ENCODE data around the gene DLGAP1. TPM values are rescaled to one million over a fixed set of nuclear protein-coding genes. Genes with fewer than 3 reads are reported as not detected.

DLGAP1 gene
- total and polyA plus RNA-seq, 7 experiments from 2014 or later: 0.32 to 1.0 TPM; not detected in 5

DNA sequence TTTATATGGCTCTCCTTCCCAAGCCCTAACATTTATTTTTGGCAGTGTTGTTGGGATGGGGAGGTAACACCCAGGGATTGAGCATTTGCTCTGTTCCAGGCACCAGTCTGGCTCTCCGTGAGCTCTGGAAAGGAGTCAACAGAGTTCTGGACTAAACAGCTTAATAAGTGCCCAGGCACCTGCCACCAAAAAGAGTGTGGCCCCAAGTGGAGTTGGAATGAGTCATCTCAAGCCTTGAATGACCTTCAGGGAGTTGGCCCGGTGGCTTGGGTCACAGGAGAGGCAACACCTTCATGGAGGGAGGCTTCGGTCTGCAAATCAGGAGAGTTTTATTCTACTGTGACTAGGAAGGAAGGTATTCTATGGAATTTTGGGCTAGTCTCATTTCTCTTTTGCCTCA is 203.2 kb downstream of the DLGAP1 start:
- H3K27me3 ChIP-seq (ENCODE audit: control insufficient read depth in 2 of 2, insufficient read depth in 2 of 2, low read length in 2 of 2): no peaks in the 10 kb centered on the region
- Mint-ChIP-seq H3K36me3 (no peaks in the 10 kb centered on the region), H3K27ac (no peak overlapping the region), H3K9me3 (peaks cover 0 to 9% (median 1%) of the 10 kb centered on the region in 11 donors), H3K4me1 (no peaks in the 10 kb centered on the region), H3K4me3 (no peak overlapping the region), H3K27me3 (no peaks in the 10 kb centered on the region)
- no peak for DNase-seq
- ChIA-PET CTCF (no interaction called here), POLR2A (interaction anchor here (1.2 kb wide), 1 partner anchor 10 kb away, joined by 4 read pairs; no protein-coding TSS in a partner anchor)
- H3K27ac ChIP-seq (ENCODE audit: low read depth, low read length): no peak overlapping the region
- no peak for ATAC-seq
- no peaks in the 10 kb centered on the region for H3K4me1 ChIP-seq (ENCODE audit: control insufficient read depth in 2 of 2, insufficient read depth in 2 of 2, low read length in 2 of 2)
- no peaks in the 10 kb centered on the region for H3K36me3 ChIP-seq (ENCODE audit: control insufficient read depth in 2 of 3, insufficient read depth in 3 of 3, low read length in 3 of 3)
- no peak overlapping the region for H3K4me3 ChIP-seq (ENCODE audit: low read length)
- H3K9me3 ChIP-seq (ENCODE audit: control insufficient read depth in 2 of 3, low read length in 3 of 3): no peaks in the 10 kb centered on the region
- intact Hi-C loops (cut with micrococcal nuclease): no loop called here

DNA sequence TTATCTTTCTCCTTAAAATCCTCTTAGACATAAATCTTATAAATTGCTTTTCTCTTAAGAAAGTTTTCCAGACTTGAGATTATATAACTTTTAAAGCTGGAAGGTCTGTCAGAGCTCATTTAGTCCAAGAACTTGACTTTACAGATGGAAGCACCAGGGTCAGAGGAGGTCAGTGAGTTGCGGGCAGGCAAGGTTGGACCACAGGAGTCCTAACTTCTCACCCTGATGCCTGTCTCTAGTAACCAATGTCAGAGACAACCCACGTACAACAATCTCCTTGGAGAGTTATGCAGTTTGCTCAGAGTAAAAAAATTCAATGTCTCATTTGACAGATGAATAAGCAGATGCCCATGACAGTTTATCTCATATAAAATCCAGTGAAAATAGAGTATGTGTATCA is 203.9 kb downstream of the DLGAP1 start:
- Histone ChIP-seq H3K27me3 (ENCODE audit: control insufficient read depth in 2 of 2, insufficient read depth in 2 of 2, low read length in 2 of 2) (no peaks in the 10 kb centered on the region), H3K36me3 (ENCODE audit: control insufficient read depth in 2 of 3, insufficient read depth in 3 of 3, low read length in 3 of 3) (no peaks in the 10 kb centered on the region), H3K4me3 (ENCODE audit: low read length) (no peak overlapping the region), H3K27ac (ENCODE audit: low read depth, low read length) (no peak overlapping the region), H3K9me3 (ENCODE audit: control insufficient read depth in 2 of 3, low read length in 3 of 3) (no peaks in the 10 kb centered on the region), H3K4me1 (ENCODE audit: control insufficient read depth in 2 of 2, insufficient read depth in 2 of 2, low read length in 2 of 2) (no peaks in the 10 kb centered on the region)
- no peak overlapping the region for H3K4me3 Mint-ChIP-seq
- peaks cover 0 to 11% (median 2%) of the 10 kb centered on the region in 11 donors for H3K9me3 Mint-ChIP-seq
- H3K36me3 Mint-ChIP-seq: no peaks in the 10 kb centered on the region
- no peak overlapping the region for H3K27ac Mint-ChIP-seq
- intact Hi-C loops (cut with micrococcal nuclease): no loop called here
- H3K4me1 Mint-ChIP-seq: no peaks in the 10 kb centered on the region
- ATAC-seq (no peak), DNase-seq (no peak)
- CTCF ChIA-PET: no interaction called here
- H3K27me3 Mint-ChIP-seq: no peaks in the 10 kb centered on the region
- POLR2A ChIA-PET: no interaction called here

DNA sequence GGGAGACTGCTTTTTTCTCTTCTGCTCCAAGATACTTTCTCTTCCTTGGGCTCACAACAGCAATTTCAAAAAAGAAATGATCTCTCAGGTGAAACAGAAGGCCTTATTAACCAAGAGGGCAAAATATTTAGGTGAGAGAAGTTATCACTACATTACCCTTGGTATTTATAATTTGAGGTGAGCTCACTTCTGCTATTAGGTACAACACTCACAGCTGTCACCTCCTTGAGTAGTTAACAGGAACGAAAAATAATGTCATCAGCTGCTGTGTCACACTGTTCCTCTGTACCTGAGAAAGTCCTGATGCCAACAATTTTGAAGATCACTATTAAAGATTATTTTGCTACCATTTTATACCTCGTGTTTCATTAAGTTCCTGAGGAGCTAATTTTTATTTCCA is 205.0 kb downstream of the DLGAP1 start:
- Mint-ChIP-seq H3K4me3 (no peak overlapping the region), H3K36me3 (no peaks in the 10 kb centered on the region), H3K27me3 (no peaks in the 10 kb centered on the region), H3K27ac (no peak overlapping the region), H3K4me1 (no peaks in the 10 kb centered on the region), H3K9me3 (peaks cover 0 to 11% (median 2%) of the 10 kb centered on the region in 11 donors)
- DNase-seq: no peak
- ATAC-seq: no peak
- Histone ChIP-seq H3K27me3 (ENCODE audit: control insufficient read depth in 2 of 2, insufficient read depth in 2 of 2, low read length in 2 of 2) (no peaks in the 10 kb centered on the region), H3K4me3 (ENCODE audit: low read length) (no peak overlapping the region), H3K9me3 (ENCODE audit: control insufficient read depth in 2 of 3, low read length in 3 of 3) (no peaks in the 10 kb centered on the region), H3K27ac (ENCODE audit: low read depth, low read length) (no peak overlapping the region), H3K4me1 (ENCODE audit: control insufficient read depth in 2 of 2, insufficient read depth in 2 of 2, low read length in 2 of 2) (no peaks in the 10 kb centered on the region), H3K36me3 (ENCODE audit: control insufficient read depth in 2 of 3, insufficient read depth in 3 of 3, low read length in 3 of 3) (no peaks in the 10 kb centered on the region)
- ChIA-PET POLR2A (no interaction called here), CTCF (no interaction called here)
- intact Hi-C loops (cut with micrococcal nuclease): no loop called here

DNA sequence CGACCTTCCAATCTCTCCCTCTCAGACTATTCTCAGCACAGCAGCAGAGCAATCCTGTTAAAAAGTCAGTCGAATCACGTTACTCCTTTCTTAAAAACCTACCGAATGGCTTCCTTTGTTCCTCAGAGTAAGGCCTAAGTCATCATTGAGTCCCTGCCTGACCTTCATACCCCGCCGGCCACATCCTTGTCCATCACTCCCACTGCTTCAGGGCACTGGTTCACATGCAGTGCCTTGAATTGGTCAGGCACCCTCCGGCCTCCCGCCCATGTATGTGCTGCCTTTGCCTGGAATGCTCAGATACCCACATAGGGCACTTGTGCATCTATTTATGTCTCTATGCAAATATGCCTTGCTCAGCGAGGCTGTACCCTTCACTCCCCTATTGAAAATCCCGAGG is 206.4 kb downstream of the DLGAP1 start:
- peaks cover 0 to 6% (median 0%) of the 10 kb centered on the region in 11 donors for H3K9me3 Mint-ChIP-seq
- DNase-seq (no peak), ATAC-seq (no peak)
- H3K4me3 Mint-ChIP-seq: no peak overlapping the region
- H3K27ac Mint-ChIP-seq: no peak overlapping the region
- no peaks in the 10 kb centered on the region for H3K4me1 ChIP-seq (ENCODE audit: control insufficient read depth in 2 of 2, insufficient read depth in 2 of 2, low read length in 2 of 2)
- H3K4me3 ChIP-seq (ENCODE audit: low read length): no peak overlapping the region
- no peak overlapping the region for H3K27ac ChIP-seq (ENCODE audit: low read depth, low read length)
- peaks cover 0 to 3% (median 0%) of the 10 kb centered on the region in 5 donors for H3K27me3 Mint-ChIP-seq
- no peaks in the 10 kb centered on the region for H3K27me3 ChIP-seq (ENCODE audit: control insufficient read depth in 2 of 2, insufficient read depth in 2 of 2, low read length in 2 of 2)
- H3K36me3 Mint-ChIP-seq: no peaks in the 10 kb centered on the region
- H3K36me3 ChIP-seq (ENCODE audit: control insufficient read depth in 2 of 3, insufficient read depth in 3 of 3, low read length in 3 of 3): no peaks in the 10 kb centered on the region
- ChIA-PET CTCF (no interaction called here), POLR2A (no interaction called here)
- no peaks in the 10 kb centered on the region for H3K4me1 Mint-ChIP-seq
- intact Hi-C loops (cut with micrococcal nuclease): no loop called here
- H3K9me3 ChIP-seq (ENCODE audit: control insufficient read depth in 2 of 3, low read length in 3 of 3): no peaks in the 10 kb centered on the region

DNA sequence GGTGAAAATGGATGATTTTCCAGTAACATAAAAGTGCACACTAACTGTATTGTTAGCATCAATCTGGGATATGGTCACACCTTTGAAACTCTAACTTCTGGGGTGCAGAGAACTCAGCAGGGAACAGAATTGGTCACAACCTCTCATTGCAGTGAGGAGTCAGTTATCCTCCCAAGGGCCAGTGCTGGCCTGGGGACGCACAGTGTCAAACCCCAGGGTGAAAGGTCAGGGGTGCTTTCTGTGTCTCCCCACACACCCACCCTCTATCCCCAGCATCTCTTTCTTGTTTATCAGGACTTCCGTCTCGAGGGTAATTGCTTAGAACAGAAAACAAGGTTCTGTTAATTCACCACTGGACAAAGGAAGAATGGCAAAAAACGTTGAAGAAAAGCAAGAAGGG is 208.7 kb downstream of the DLGAP1 start:
- no peak for ATAC-seq

DNA sequence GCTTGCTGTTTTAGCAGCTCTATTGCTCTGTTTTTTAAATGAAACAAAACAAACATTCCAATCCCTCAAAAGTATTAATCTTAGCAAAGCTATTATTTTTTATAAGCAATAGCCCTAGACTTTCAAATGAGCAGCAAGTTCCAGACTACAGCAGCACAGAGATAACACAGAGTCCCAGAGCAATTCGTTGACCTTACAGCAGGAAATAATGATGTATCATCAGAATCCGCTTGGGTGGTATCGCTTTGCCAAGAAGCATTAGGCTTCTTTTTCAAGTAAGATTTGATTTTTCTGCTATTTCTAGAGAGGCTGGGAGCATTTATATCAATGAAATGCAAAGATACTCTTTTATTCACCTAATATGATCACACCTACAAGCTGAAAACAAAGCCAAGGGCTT is 209.7 kb downstream of the DLGAP1 start:
- H3K4me3 ChIP-seq (ENCODE audit: low read length): no peak overlapping the region
- Mint-ChIP-seq H3K27me3 (peaks cover 0 to 4% (median 0%) of the 10 kb centered on the region in 5 donors), H3K4me3 (no peak overlapping the region), H3K9me3 (peaks cover 0 to 6% (median 0%) of the 10 kb centered on the region in 11 donors), H3K27ac (no peak overlapping the region), H3K36me3 (no peaks in the 10 kb centered on the region), H3K4me1 (no peaks in the 10 kb centered on the region)
- ChIA-PET CTCF (no interaction called here), POLR2A (no interaction called here)
- no peaks in the 10 kb centered on the region for H3K36me3 ChIP-seq (ENCODE audit: control insufficient read depth in 2 of 3, insufficient read depth in 3 of 3, low read length in 3 of 3)
- ATAC-seq (no peak), DNase-seq (no peak)
- no peak overlapping the region for H3K27ac ChIP-seq (ENCODE audit: low read depth, low read length)
- no peaks in the 10 kb centered on the region for H3K9me3 ChIP-seq (ENCODE audit: control insufficient read depth in 2 of 3, low read length in 3 of 3)
- H3K4me1 ChIP-seq (ENCODE audit: control insufficient read depth in 2 of 2, insufficient read depth in 2 of 2, low read length in 2 of 2): no peaks in the 10 kb centered on the region
- no peaks in the 10 kb centered on the region for H3K27me3 ChIP-seq (ENCODE audit: control insufficient read depth in 2 of 2, insufficient read depth in 2 of 2, low read length in 2 of 2)
- intact Hi-C loops (cut with micrococcal nuclease): no loop called here

More for the DNA sequence above, 208.7 kb downstream of the DLGAP1 start:
- Histone ChIP-seq H3K9me3 (ENCODE audit: control insufficient read depth in 2 of 3, low read length in 3 of 3) (no peaks in the 10 kb centered on the region), H3K4me1 (ENCODE audit: control insufficient read depth in 2 of 2, insufficient read depth in 2 of 2, low read length in 2 of 2) (no peaks in the 10 kb centered on the region), H3K4me3 (ENCODE audit: low read length) (no peak overlapping the region), H3K36me3 (ENCODE audit: control insufficient read depth in 2 of 3, insufficient read depth in 3 of 3, low read length in 3 of 3) (no peaks in the 10 kb centered on the region), H3K27ac (ENCODE audit: low read depth, low read length) (no peak overlapping the region), H3K27me3 (ENCODE audit: control insufficient read depth in 2 of 2, insufficient read depth in 2 of 2, low read length in 2 of 2) (no peaks in the 10 kb centered on the region)
- CTCF ChIA-PET: no interaction called here
- H3K4me3 Mint-ChIP-seq: no peak overlapping the region
- H3K9me3 Mint-ChIP-seq: peaks cover 0 to 6% (median 0%) of the 10 kb centered on the region in 11 donors
- no peaks in the 10 kb centered on the region for H3K36me3 Mint-ChIP-seq
- peaks cover 0 to 4% (median 0%) of the 10 kb centered on the region in 5 donors for H3K27me3 Mint-ChIP-seq
- DNase-seq: no peak
- H3K4me1 Mint-ChIP-seq: no peaks in the 10 kb centered on the region
- H3K27ac Mint-ChIP-seq: no peak overlapping the region
- POLR2A ChIA-PET: no interaction called here
- intact Hi-C loops (cut with micrococcal nuclease): no loop called here

DNA sequence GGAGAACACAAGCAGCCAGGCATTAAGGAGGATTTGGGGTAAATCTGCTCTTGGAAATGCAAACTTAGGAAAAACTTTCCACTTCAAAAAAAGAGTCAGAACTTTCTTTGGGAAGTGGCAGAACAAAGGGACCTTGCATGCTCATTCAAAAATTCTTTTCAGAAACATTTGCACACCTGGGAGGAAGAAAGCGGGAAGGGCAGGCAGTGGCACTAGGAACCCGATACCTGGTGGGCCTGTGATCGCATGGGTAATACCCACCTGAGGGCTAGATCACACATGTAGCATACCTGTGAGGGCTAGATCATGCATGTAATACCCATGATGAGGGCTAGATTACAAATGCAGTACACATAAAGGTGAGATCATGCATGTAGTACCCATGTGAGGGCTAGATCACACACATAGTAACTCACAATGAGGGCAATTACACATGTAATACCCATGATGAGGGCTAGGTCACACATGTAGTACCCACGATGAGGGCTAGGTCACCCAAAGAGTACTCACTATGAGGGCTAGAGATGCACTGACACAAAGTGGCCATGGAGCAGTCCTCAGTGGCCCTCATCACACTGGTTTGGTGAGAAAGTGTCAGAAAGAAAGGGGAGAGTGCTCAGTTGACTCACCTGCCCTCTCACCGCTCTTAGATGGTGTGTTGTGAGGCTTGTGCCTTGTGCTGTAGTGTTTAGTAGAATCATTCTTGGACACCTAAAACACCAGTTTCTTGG is 212.5 kb downstream of the DLGAP1 start:
- Histone ChIP-seq H3K36me3 (ENCODE audit: control insufficient read depth in 2 of 3, insufficient read depth in 3 of 3, low read length in 3 of 3) (no peaks in the 10 kb centered on the region), H3K9me3 (ENCODE audit: control insufficient read depth in 2 of 3, low read length in 3 of 3) (no peaks in the 10 kb centered on the region), H3K4me1 (ENCODE audit: control insufficient read depth in 2 of 2, insufficient read depth in 2 of 2, low read length in 2 of 2) (no peaks in the 10 kb centered on the region), H3K27ac (ENCODE audit: low read depth, low read length) (no peak overlapping the region), H3K4me3 (ENCODE audit: low read length) (no peak overlapping the region), H3K27me3 (ENCODE audit: control insufficient read depth in 2 of 2, insufficient read depth in 2 of 2, low read length in 2 of 2) (no peaks in the 10 kb centered on the region)
- ChIA-PET POLR2A (no interaction called here), CTCF (no interaction called here)
- intact Hi-C loops (cut with micrococcal nuclease): no loop called here
- no peak overlapping the region for H3K27ac Mint-ChIP-seq
- no peak for DNase-seq
- H3K36me3 Mint-ChIP-seq: no peaks in the 10 kb centered on the region
- H3K9me3 Mint-ChIP-seq: peaks cover 0 to 5% (median 0%) of the 10 kb centered on the region in 11 donors
- no peaks in the 10 kb centered on the region for H3K4me1 Mint-ChIP-seq
- peaks cover 0 to 4% (median 4%) of the 10 kb centered on the region in 5 donors for H3K27me3 Mint-ChIP-seq
- no peak overlapping the region for H3K4me3 Mint-ChIP-seq
- no peak for ATAC-seq

Measured in naive thymus-derived CD4-positive, alpha-beta T cell (primary cell).